Stomach (tissue), 4 donors: ENCODE results near the gene TMEM132D.

Experiments used
- POLR2A ChIP-seq, 4 donors: fragments of 450-650 bp; IDR thresholded peaks; one replicate each; pipeline ENCODE4 v1.6.1; 2016; ENCODE audit warnings: antibody characterized with exemption in 4 of 4, control low read depth in 2 of 4, mild to moderate bottlenecking in 1 of 4, moderate library complexity in 1 of 4
- POLR2AphosphoS5 ChIP-seq, 3 donors: sonication (generic); formaldehyde crosslinking; IDR thresholded peaks; one replicate each; pipeline ENCODE4 v1.6.1; 2016; ENCODE audit warnings: antibody characterized with exemption in 3 of 3
- TF ChIP-seq, protein P1 (sequence below), 7 experiments: fragments of 450-650 bp in 4 of 7; fragments of 200-600 bp in 3 of 7; sonication (generic) in 3 of 7; IDR thresholded peaks; one replicate each; pipeline ENCODE4 v1.5.1; 2016 to 2019; ENCODE audit warnings: antibody characterized with exemption in 7 of 7, control low read depth in 2 of 7, mild to moderate bottlenecking in 1 of 7

GRCh38 chr12:129635021-129635685 is 268.7 kb downstream of the TMEM132D start:
- TF ChIP-seq, protein P1, sequence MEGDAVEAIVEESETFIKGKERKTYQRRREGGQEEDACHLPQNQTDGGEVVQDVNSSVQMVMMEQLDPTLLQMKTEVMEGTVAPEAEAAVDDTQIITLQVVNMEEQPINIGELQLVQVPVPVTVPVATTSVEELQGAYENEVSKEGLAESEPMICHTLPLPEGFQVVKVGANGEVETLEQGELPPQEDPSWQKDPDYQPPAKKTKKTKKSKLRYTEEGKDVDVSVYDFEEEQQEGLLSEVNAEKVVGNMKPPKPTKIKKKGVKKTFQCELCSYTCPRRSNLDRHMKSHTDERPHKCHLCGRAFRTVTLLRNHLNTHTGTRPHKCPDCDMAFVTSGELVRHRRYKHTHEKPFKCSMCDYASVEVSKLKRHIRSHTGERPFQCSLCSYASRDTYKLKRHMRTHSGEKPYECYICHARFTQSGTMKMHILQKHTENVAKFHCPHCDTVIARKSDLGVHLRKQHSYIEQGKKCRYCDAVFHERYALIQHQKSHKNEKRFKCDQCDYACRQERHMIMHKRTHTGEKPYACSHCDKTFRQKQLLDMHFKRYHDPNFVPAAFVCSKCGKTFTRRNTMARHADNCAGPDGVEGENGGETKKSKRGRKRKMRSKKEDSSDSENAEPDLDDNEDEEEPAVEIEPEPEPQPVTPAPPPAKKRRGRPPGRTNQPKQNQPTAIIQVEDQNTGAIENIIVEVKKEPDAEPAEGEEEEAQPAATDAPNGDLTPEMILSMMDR (IDR thresholded peaks at IDR 0.05): no peak
- TF ChIP-seq POLR2A (IDR thresholded peaks at IDR 0.05) (no peak), POLR2AphosphoS5 (IDR thresholded peaks at IDR 0.05) (no peak)
